Measurements from ENCODE around the gene OLFM1.

The OLFM1 gene

GRCh38 chr9:135087489-135087792 lies at the start of gene OLFM1:
Gene OLFM1 (plus strand): TSS chr9:135087668. CDS start chr9:135087990, 322 bp downstream.
- Histone ChIP-seq H2AFZ (ENCODE audit: low read depth, low read length) (no peak within 1 kb of the TSS), H3K9me3 (ENCODE audit: insufficient read depth, low read length, severe bottlenecking) (no peaks in the 10 kb centered on the region), H4K20me1 (ENCODE audit: insufficient read depth, low read length) (peaks cover 8% of the 10 kb centered on the region; the same call in 1 of the 2 replicates), H3K36me3 (ENCODE audit: insufficient read depth, low read length) (no peaks in the 10 kb centered on the region), H3K4me3 (ENCODE audit: low read depth in 1 of 2, low read length in 2 of 2) (no peak within 1 kb of the TSS), H3K27me3 (ENCODE audit: insufficient read depth, low read length, poor library complexity) (no peaks in the 10 kb centered on the region), H3K9ac (ENCODE audit: low read depth, low read length) (no peak within 1 kb of the TSS), H3K4me1 (ENCODE audit: insufficient read depth, low read length) (no peaks in the 10 kb centered on the region), H3K27ac (ENCODE audit: low read length) (no peak within 1 kb of the TSS), H3K4me2 (ENCODE audit: insufficient read depth, low read length) (no peak within 1 kb of the TSS), H3K79me2 (ENCODE audit: insufficient read depth, low read length) (no peaks in the 10 kb centered on the region)
- ATAC-seq (ENCODE audit: insufficient read depth, low read depth) (no peak), DNase-seq (no peak)
- TF ChIP-seq CTCF (IDR thresholded peaks at IDR 0.05; ENCODE audit: borderline replicate concordance, extremely low read depth, low read length, poor library complexity, severe bottlenecking) (no peak), EZH2 (IDR thresholded peaks at IDR 0.05; ENCODE audit: borderline replicate concordance, low read depth, low read length, severe bottlenecking) (no peak)

GRCh38 chr9:135038331-135038730 lies 49.1 kb upstream of the OLFM1 start:
- no peak for DNase-seq
- H3K9me3 ChIP-seq (ENCODE audit: insufficient read depth, low read length, severe bottlenecking): no peaks in the 10 kb centered on the region
- TF ChIP-seq EZH2 (IDR thresholded peaks at IDR 0.05; ENCODE audit: borderline replicate concordance, low read depth, low read length, severe bottlenecking) (no peak), CTCF (IDR thresholded peaks at IDR 0.05; ENCODE audit: borderline replicate concordance, extremely low read depth, low read length, poor library complexity, severe bottlenecking) (no peak)
- H3K36me3 ChIP-seq (ENCODE audit: insufficient read depth, low read length): no peaks in the 10 kb centered on the region
- no peak overlapping the region for H3K4me2 ChIP-seq (ENCODE audit: insufficient read depth, low read length)
- no peak overlapping the region for H2AFZ ChIP-seq (ENCODE audit: low read depth, low read length)
- no peak overlapping the region for H3K4me3 ChIP-seq (ENCODE audit: low read depth in 1 of 2, low read length in 2 of 2)
- no peak overlapping the region for H3K9ac ChIP-seq (ENCODE audit: low read depth, low read length)
- H3K79me2 ChIP-seq (ENCODE audit: insufficient read depth, low read length): no peaks in the 10 kb centered on the region
- H3K27ac ChIP-seq (ENCODE audit: low read length): no peak overlapping the region
- no peak for ATAC-seq (ENCODE audit: insufficient read depth, low read depth)
- H3K4me1 ChIP-seq (ENCODE audit: insufficient read depth, low read length): no peaks in the 10 kb centered on the region
- H3K27me3 ChIP-seq (ENCODE audit: insufficient read depth, low read length, poor library complexity): no peaks in the 10 kb centered on the region
- H4K20me1 ChIP-seq (ENCODE audit: insufficient read depth, low read length): no peaks in the 10 kb centered on the region; the same call in 1 of the 2 replicates

- TF ChIP-seq EZH2 (IDR thresholded peaks at IDR 0.05; ENCODE audit: borderline replicate concordance, low read depth, low read length, severe bottlenecking): no peak
- no peak overlapping the region for H3K27ac ChIP-seq (ENCODE audit: low read length)
- no peak overlapping the region for H3K4me2 ChIP-seq (ENCODE audit: insufficient read depth, low read length)
- no peaks in the 10 kb centered on the region for H3K36me3 ChIP-seq (ENCODE audit: insufficient read depth, low read length)
- H3K4me3 ChIP-seq (ENCODE audit: low read depth in 1 of 2, low read length in 2 of 2): no peak overlapping the region
- no peak for DNase-seq
- ATAC-seq (ENCODE audit: insufficient read depth, low read depth): no peak
- no peaks in the 10 kb centered on the region for H3K4me1 ChIP-seq (ENCODE audit: insufficient read depth, low read length)
- H3K9me3 ChIP-seq (ENCODE audit: insufficient read depth, low read length, severe bottlenecking): no peaks in the 10 kb centered on the region
- no peaks in the 10 kb centered on the region for H3K27me3 ChIP-seq (ENCODE audit: insufficient read depth, low read length, poor library complexity)
- H4K20me1 ChIP-seq (ENCODE audit: insufficient read depth, low read length): no peaks in the 10 kb centered on the region; the same call in 1 of the 2 replicates
- H3K9ac ChIP-seq (ENCODE audit: low read depth, low read length): no peak overlapping the region
- H2AFZ ChIP-seq (ENCODE audit: low read depth, low read length): no peak overlapping the region
- no peaks in the 10 kb centered on the region for H3K79me2 ChIP-seq (ENCODE audit: insufficient read depth, low read length)
Measured at GRCh38 chr9:135038826-135039225, 48.6 kb upstream of the OLFM1 start.

- Histone ChIP-seq H3K27me3 (ENCODE audit: insufficient read depth, low read length, poor library complexity) (no peaks in the 10 kb centered on the region), H3K27ac (ENCODE audit: low read length) (no peak overlapping the region), H3K4me1 (ENCODE audit: insufficient read depth, low read length) (no peaks in the 10 kb centered on the region), H3K9ac (ENCODE audit: low read depth, low read length) (no peak overlapping the region), H2AFZ (ENCODE audit: low read depth, low read length) (no peak overlapping the region), H3K4me2 (ENCODE audit: insufficient read depth, low read length) (no peak overlapping the region), H3K4me3 (ENCODE audit: low read depth in 1 of 2, low read length in 2 of 2) (no peak overlapping the region), H3K79me2 (ENCODE audit: insufficient read depth, low read length) (no peaks in the 10 kb centered on the region), H3K36me3 (ENCODE audit: insufficient read depth, low read length) (no peaks in the 10 kb centered on the region), H4K20me1 (ENCODE audit: insufficient read depth, low read length) (no peaks in the 10 kb centered on the region; the same call in 1 of the 2 replicates), H3K9me3 (ENCODE audit: insufficient read depth, low read length, severe bottlenecking) (no peaks in the 10 kb centered on the region)
- TF ChIP-seq CTCF (IDR thresholded peaks at IDR 0.05; ENCODE audit: borderline replicate concordance, extremely low read depth, low read length, poor library complexity, severe bottlenecking) (no peak), EZH2 (IDR thresholded peaks at IDR 0.05; ENCODE audit: borderline replicate concordance, low read depth, low read length, severe bottlenecking) (no peak)
- ATAC-seq (ENCODE audit: insufficient read depth, low read depth): no peak
- no peak for DNase-seq
Measured at GRCh38 chr9:135039266-135039870, 48.1 kb upstream of the OLFM1 start.

Data from DND-41 (cell line).